WERI-Rb-1 (cell line): ENCODE data around the gene SLC47A2.

ENCODE experiments used
- DNase-seq: peaks from one replicate; pipeline ENCODE4 v3.0.0-alpha.2; 2020
- H3K27ac ChIP-seq: fragments of 250-450 bp; sonication (Bioruptor Pico); 2 replicates; pipeline ENCODE4 v1.5.1; 2020; ENCODE audit warnings: mild to moderate bottlenecking, moderate library complexity
- H3K27me3 ChIP-seq: fragments of 250-450 bp; sonication (Bioruptor Pico); 2 replicates; pipeline ENCODE4 v1.5.1; 2021; ENCODE audit warnings: mild to moderate bottlenecking, low read depth, moderate library complexity; ENCODE audit not compliant: insufficient read depth, severe bottlenecking
- H3K36me3 ChIP-seq: fragments of 250-450 bp; sonication (Bioruptor Pico); 2 replicates; pipeline ENCODE4 v1.5.1; 2020; ENCODE audit warnings: mild to moderate bottlenecking, moderate library complexity
- H3K4me3 ChIP-seq: 2 replicates; pipeline ENCODE4 v1.5.1; 2011; ENCODE audit warnings: low read depth, mild to moderate bottlenecking, control low read depth, low read length
- H3K9me3 ChIP-seq: fragments of 250-450 bp; sonication (Bioruptor Pico); 2 replicates; pipeline ENCODE4 v1.5.1; 2021; ENCODE audit warnings: mild to moderate bottlenecking, moderate library complexity; ENCODE audit not compliant: severe bottlenecking
- TF ChIP-seq, protein P1 (sequence below): IDR thresholded peaks from 2 replicates; pipeline ENCODE4 v1.5.1; 2011; ENCODE audit warnings: low read depth, mild to moderate bottlenecking, control low read depth, inconsistent platforms, low read length

The SLC47A2 gene

DNA sequence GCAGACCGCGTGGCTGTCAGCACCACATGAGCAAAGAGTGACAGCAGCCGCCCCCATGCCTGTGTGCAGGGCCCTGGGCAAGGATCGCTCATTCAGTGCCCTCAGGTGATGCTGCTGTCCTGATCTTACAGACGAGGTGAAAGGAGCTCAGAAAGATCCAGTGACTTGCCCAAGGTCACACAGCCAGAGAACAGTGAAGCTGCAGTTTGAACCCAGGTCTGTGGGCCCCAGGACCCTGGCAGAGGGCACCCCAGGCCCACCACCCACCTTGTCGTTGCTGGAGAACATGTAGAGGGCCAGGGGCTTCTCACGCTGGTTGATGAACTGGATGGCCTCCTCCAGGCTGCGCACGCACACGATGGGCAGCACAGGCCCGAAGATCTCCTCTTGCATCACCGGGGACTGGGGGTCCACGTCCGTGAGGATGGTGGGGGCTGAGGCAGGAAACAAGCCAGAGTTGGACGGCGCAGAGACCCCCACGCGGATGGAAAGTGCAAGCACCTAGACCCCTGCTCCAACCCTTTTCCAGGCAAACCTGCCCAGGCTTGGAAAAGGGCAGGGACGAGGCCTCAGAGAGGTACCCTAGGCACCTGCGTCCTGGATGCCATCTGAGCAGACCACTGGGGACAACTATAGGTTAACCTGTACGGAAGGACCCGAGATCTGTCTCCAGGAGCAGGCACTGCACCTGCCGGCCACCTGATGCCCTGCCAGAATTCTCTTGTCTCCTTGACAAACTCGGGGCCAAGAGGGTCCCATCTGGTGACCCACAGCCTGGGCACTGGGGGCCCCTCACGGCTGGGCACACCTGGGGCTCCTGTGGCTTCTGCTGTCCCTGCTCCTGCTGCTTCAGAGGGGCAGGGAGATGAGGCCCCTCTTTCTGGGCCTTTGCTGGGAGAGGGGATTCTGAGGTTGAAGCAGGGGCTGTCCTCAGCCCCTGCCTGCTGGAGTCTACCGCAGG is 23.1 kb upstream of the SLC47A2 start:
- no peak for DNase-seq
- H3K4me3 ChIP-seq: no peak overlapping the region
- no peaks in the 10 kb centered on the region for H3K27me3 ChIP-seq
- no peaks in the 10 kb centered on the region for H3K36me3 ChIP-seq
- H3K9me3 ChIP-seq: no peaks in the 10 kb centered on the region
- no peak overlapping the region for H3K27ac ChIP-seq
- TF ChIP-seq, protein P1, sequence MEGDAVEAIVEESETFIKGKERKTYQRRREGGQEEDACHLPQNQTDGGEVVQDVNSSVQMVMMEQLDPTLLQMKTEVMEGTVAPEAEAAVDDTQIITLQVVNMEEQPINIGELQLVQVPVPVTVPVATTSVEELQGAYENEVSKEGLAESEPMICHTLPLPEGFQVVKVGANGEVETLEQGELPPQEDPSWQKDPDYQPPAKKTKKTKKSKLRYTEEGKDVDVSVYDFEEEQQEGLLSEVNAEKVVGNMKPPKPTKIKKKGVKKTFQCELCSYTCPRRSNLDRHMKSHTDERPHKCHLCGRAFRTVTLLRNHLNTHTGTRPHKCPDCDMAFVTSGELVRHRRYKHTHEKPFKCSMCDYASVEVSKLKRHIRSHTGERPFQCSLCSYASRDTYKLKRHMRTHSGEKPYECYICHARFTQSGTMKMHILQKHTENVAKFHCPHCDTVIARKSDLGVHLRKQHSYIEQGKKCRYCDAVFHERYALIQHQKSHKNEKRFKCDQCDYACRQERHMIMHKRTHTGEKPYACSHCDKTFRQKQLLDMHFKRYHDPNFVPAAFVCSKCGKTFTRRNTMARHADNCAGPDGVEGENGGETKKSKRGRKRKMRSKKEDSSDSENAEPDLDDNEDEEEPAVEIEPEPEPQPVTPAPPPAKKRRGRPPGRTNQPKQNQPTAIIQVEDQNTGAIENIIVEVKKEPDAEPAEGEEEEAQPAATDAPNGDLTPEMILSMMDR: no peak

DNA sequence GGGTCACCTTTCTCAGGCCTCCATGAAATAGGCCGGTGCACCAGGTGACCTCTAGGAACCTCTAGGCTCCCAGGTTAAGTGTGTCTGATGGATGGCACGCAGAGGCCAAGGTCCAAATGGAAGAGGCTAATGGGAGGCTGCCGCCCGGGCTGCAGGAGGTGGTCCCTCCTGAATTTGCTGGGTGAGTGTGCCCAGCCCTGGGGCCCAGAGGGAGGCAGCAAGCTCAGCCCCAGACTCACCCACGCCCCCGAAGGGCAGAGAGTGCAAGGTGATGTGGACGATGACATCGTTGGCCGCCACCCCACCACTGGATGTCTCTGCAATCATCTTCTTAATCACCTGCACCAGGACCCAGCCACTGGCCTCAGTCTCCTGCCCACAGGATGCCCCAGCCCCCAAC is 22.4 kb upstream of the SLC47A2 start:
- no peak overlapping the region for H3K4me3 ChIP-seq
- TF ChIP-seq, protein P1: no peak
- H3K27ac ChIP-seq: no peak overlapping the region
- H3K27me3 ChIP-seq: no peaks in the 10 kb centered on the region
- no peaks in the 10 kb centered on the region for H3K9me3 ChIP-seq
- no peak for DNase-seq
- no peaks in the 10 kb centered on the region for H3K36me3 ChIP-seq

DNA sequence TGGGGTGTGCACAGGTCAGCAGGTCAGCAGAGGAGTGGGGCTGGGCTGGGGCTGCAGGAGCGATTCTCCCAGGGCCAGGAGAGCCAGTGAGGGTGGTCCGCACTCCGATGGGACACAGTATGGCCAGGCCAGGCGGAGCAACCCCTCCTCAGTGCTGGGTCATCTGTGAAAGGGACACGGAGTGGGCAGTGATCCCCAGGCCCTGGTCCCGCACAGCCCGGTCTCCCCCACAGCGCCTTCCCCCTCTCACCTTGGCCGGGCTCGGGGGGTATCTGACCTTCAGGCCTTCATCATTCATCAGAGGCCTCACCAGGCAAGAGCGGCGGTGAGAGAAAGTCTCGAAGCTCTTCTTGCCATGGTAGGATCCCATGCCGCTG is 21.7 kb upstream of the SLC47A2 start:
- TF ChIP-seq, protein P1: no peak
- no peak overlapping the region for H3K27ac ChIP-seq
- no peak for DNase-seq

DNA sequence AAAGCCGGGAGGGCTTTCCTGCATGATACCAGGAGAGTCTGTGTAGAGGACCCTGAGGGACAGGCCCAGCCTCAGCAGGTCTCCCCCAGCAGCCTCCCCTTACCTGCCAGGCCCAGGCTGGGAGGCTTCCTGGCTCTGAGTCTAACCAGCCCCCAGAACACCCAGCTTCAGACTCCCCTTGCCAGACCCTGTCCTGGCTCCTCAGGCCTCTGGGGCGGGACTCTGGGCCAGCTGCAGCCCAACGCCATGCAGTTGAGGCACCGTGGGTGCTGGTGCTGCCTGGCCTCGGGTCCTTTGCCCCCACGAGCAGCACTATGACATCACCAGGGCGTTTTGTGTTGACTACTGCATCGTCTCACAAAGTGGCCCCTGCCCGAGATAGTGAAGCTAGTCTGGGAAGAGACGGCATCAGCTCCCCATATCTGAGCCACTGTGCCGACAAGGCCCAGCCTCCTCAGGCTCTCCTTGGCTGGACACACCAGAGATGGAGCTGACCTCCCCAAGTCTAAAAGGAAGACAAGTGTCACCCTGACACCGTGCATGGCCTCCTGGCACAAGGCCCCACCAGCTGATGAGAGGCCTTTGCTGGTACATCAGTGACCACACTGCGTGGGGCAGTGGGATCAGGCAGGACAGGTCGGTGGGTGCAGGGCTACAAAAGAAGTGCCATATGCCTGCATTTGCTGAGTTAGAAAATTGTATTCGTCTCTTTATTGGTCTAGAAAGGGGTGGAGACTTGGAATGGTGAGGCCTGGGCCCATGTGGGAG is 21.1 kb upstream of the SLC47A2 start:
- H3K9me3 ChIP-seq: no peaks in the 10 kb centered on the region
- H3K4me3 ChIP-seq: no peak overlapping the region
- DNase-seq: no peak
- H3K27me3 ChIP-seq: no peaks in the 10 kb centered on the region
- no peak overlapping the region for H3K27ac ChIP-seq
- no peaks in the 10 kb centered on the region for H3K36me3 ChIP-seq
- TF ChIP-seq, protein P1: no peak

More for the DNA sequence above, 21.7 kb upstream of the SLC47A2 start:
- Histone ChIP-seq H3K9me3 (no peaks in the 10 kb centered on the region), H3K27me3 (no peaks in the 10 kb centered on the region), H3K36me3 (no peaks in the 10 kb centered on the region), H3K4me3 (no peak overlapping the region)

DNA sequence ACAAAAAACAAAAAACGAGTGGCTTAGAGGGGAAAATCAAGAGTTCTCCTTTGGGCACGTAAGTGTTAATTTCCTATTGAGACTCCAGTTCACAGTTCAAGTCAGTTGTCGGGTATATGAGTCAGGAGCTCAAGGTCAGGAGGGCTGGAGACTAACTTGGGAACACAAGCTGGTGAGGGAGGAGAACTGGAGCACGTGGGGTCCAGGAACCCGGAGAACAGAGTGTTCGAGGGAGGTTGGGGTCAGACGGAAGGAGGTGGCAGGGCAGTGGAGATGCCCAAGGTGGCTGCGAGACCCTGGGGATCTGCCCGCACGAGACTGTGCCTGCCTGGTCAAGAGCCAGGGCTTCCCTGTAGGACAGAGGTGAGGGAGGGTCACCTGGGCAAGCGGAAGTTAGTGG is 19.7 kb upstream of the SLC47A2 start:
- Histone ChIP-seq H3K9me3 (no peaks in the 10 kb centered on the region), H3K36me3 (no peaks in the 10 kb centered on the region), H3K27ac (no peak overlapping the region), H3K4me3 (no peak overlapping the region), H3K27me3 (no peaks in the 10 kb centered on the region)
- TF ChIP-seq, protein P1: no peak
- no peak for DNase-seq
